Epithelial cell of proximal tubule (primary cell): ENCODE results near the gene DCAF8. TPM values are rescaled to one million over a fixed set of nuclear protein-coding genes. Genes with fewer than 3 reads are reported as not detected.

ENCODE experiments used
- DNase-seq: peaks from one replicate; pipeline ENCODE4 v3.0.0-alpha.2; 2011; ENCODE audit warnings: low read depth
- H3K4me3 ChIP-seq: 2 replicates; pipeline ENCODE4 v1.5.1; 2011; ENCODE audit warnings: low read depth, mild to moderate bottlenecking, low read length
- total RNA-seq: library from RNA; depleted of rRNA; stranded (reverse); fragments of >200 nt; gene quantifications from 2 replicates; pipeline ENCODE4 v1.2.3, GENCODE V29; 2015
- TF ChIP-seq, protein P1 (sequence below): conservative IDR thresholded peaks from 2 replicates; pipeline ENCODE4 v1.5.1; 2012; ENCODE audit warnings: low read depth, mild to moderate bottlenecking, low read length

Gene DCAF8
- total RNA-seq, 1 donor from 2014 or later: 32.3 TPM

DNA sequence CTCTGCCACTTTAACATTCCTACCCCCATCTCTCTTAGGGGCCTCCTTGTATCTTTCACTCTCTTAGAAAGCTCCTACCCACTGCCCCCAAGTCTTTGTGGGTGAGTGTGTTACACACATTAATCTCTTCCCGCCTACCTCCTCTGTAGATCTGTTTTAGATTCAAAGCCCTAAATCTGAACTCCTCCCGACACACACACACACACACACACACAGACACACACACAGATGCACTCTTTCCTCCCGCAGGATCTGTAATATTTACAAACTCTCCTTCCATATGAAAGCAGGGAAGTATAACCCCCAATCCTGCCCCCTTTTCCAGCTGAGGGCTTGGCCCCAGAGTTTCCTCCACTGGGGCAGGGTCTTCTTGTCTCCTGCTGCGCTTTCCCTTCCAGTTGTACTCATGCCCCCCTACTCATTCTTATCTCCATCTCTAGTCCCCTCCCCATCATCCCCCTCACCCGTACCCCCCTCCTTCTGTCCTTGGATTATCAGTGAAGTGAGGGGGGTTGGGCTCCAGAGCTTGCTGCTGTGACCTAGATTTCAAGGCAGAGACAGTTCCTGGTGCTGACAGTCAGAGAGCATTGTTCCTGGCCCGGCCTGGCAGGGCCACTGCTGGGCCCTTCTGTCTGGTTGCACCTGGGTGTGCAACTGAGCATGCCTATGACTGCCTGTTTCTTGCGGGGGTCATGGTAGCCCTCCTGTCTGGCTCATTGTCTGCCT lies 52.9 kb downstream of the DCAF8 start:
- H3K4me3 ChIP-seq: no peak overlapping the region
- TF ChIP-seq, protein P1, sequence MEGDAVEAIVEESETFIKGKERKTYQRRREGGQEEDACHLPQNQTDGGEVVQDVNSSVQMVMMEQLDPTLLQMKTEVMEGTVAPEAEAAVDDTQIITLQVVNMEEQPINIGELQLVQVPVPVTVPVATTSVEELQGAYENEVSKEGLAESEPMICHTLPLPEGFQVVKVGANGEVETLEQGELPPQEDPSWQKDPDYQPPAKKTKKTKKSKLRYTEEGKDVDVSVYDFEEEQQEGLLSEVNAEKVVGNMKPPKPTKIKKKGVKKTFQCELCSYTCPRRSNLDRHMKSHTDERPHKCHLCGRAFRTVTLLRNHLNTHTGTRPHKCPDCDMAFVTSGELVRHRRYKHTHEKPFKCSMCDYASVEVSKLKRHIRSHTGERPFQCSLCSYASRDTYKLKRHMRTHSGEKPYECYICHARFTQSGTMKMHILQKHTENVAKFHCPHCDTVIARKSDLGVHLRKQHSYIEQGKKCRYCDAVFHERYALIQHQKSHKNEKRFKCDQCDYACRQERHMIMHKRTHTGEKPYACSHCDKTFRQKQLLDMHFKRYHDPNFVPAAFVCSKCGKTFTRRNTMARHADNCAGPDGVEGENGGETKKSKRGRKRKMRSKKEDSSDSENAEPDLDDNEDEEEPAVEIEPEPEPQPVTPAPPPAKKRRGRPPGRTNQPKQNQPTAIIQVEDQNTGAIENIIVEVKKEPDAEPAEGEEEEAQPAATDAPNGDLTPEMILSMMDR: no peak
- no peak for DNase-seq

DNA sequence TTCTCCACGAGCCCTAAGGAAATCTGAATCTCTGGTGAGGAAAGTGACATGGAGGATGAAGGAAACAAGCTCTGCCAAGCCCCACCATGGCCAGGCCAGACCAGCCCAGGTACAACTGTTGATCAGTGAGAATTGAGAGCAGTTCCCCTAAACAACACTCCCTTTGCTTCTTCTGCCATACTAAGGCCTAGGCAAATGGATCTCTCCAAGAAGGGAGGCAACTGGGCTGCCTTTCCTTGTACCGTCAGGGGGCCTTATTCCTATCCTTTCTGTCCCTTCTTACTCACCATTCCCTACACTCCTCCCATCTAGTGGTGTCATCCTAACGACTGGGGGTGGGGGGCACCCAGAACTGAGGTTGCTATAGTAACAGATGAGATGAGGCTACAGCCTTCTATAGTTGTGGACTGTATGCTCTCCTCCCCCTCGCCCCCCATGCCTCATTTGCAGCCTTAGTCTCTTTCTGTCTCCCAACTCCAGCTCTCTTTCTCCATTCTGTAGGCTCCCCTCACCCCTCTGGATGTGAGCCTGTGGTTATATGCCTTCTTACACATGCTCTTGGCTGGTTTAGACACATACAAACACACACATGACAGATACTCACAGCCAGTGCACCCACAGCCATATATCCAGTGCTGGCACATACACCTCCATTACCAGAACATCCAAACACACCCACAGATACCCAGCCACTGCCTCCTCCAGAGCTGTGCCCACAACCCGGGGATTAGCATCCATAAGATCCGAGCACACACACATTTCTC lies 53.6 kb downstream of the DCAF8 start:
- TF ChIP-seq, protein P1: no peak
- no peak overlapping the region for H3K4me3 ChIP-seq

DNA sequence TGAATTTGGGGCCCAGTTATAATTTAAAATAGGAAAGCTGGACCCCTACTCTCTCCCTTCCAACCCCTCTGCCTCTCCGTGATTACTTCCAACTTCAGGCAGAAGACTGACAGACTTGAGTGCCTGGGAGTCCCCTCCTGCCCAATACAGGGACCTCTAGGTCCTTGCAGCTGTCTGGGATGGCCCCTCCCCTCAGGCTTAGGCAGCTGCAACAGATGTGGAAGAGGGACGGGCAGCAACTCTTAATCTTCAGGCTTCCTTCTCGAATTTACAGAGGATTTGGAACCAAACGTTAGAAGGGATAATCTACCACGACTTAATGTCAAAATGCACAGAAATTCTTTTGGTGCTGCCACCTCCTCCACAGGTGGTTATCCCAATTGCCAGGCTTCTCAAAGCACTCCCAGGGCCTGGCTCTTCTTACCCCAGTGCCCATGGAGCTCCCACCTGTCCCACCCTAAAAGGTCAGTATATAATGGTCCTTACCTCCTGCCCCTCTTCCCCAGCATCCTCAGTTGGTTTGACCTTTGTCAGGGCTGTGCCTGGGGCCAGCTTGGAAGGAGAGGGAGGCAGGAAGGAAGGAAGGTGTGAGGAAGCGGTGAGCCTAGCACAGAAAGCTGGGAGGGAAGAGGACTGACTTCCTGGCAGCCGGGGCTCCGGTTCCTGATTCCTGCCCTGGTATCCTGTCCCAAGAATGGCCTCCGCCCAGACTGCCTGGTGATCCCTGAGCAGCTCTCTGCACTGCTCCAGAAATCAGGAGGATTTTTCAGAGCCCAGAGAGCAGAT lies 54.4 kb downstream of the DCAF8 start:
- DNase-seq: no peak
- no peak overlapping the region for H3K4me3 ChIP-seq
- TF ChIP-seq, protein P1: no peak

More for the DNA sequence above, 53.6 kb downstream of the DCAF8 start:
- no peak for DNase-seq

DNA sequence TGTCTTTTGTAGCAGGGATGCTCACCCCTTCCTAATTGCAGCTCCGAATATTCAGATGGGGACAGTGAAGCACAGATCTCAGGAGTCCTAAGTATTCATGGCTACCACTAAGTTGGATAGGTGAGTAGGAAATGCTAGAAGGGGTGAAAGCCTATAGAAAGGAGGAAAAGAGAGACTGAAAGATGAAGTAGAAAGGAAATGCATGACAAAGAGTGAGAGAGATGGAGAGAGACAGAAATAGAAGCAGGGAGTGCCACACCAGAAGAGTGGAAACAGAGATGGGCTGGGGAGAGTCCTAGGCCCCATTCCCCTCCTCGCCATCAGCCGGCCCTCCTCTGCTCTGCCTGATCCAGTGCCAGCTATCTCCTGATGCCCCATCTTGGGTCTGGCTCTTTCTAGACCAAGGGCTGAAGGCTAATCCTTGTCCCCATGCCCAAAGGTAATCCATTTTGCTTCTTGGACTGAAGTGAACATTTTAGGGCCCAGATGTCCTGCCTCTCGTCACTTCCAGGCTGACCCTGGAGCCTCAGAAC lies 55.2 kb downstream of the DCAF8 start:
- H3K4me3 ChIP-seq: no peak overlapping the region
- TF ChIP-seq, protein P1: no peak
- no peak for DNase-seq

DNA sequence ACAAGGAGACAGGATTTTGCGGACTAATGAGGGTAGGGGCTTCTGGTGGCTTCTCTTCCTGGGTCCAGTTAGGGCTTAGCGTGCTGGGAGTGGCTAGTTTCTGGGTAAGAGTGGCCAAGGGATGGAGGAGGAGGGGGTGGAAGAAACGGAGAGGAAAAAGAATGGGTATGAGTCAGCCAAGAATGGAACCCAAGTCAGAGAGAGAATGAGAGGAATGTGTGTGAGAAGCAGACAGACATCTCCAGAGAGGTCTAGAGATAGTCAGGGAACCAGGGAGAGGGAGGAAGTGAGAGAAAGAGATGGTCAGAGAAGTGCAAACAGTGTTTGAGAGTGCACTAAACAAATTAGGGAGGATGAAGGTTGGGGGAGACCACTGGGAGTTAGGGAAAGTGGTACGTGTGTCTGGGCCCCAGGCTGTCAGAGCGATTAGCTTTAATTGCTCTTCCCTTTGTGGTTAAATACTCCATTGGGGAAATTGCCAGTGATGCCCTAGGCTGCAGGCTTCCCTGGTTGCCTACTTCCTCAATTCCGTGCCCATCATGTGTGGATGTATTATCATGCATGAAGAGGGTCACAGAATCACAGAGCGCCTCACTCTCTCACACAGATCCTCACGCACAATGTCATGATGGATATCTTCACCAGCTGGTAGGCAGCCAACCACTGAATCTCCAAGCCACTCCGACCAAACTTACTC lies 55.8 kb downstream of the DCAF8 start:
- TF ChIP-seq, protein P1: no peak
- DNase-seq: peak; percentile 62
- peak overlapping the region; percentile 99 for H3K4me3 ChIP-seq

DNA sequence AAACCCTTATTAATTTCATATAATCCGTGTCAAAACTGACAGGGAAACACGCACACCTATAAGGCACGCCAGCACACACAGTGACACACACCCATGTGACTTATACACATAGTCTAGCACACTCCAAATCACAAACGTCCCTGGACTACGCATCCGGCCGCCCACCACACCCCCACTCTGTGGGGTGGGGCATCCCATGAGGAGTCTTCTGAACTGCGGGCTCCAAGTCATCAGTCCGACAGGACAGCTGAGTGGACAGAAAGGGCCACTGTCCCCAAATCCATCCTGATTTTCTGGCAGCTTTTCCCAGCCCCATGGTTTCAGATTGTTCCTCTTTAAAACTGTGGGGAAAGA lies 56.3 kb downstream of the DCAF8 start:
- TF ChIP-seq, protein P1: no peak
- no peak for DNase-seq
- peak overlapping the region; percentile 99 for H3K4me3 ChIP-seq
